ENCODE data around the gene LGALS1.

GRCh38 chr22:37660709-37661045 lies 14.8 kb upstream of the LGALS1 start:
- TF ChIP-seq CTCF (IDR thresholded peaks at IDR 0.05; ENCODE audit: low read length) (no peak), EZH2 (optimal IDR thresholded peaks at IDR 0.05; ENCODE audit: low read depth, low read length) (no peak)

Data from MM.1S (cell line).